ENCODE measurements around the gene HOXD12. TPM values are rescaled to one million over a fixed set of nuclear protein-coding genes. Genes with fewer than 3 reads are reported as not detected.

The HOXD12 gene
- total RNA-seq, 4 donors from 2014 or later, result not detected

DNA sequence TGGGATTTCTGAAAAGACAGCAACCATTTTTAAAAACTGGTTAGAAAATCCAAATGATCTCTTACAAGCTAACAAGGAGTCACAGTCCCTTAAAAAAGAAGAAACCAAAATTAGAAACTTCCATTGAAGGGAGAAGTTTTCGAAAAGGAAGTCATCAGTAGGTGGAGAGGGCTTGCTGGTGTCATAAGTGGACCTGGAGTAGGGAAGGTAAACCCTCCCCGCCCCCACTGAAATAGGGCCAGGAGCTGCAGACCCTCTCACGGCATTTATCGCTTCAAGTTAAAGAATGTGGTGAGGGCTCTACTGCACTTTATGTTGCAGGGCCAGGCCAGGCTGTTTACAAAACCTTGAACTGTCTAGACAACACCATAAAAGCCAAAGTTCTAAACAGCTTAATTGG, 10.4 kb downstream of the HOXD12 start:
- no peak for TF ChIP-seq CTCF (IDR thresholded peaks at IDR 0.05)
- TF ChIP-seq POLR2AphosphoS5 (IDR thresholded peaks at IDR 0.05), result no peak
- no peak for TF ChIP-seq POLR2A (IDR thresholded peaks at IDR 0.05)
- TF ChIP-seq EP300 (IDR thresholded peaks at IDR 0.05; ENCODE audit: low read depth), result no peak
- Histone ChIP-seq H3K27ac (peak overlapping the region in 2 of 4 donors; percentile 69 to 73), H3K9me3 (no peaks in the 10 kb centered on the region), H3K4me3 (no peak overlapping the region), H3K36me3 (no peaks in the 10 kb centered on the region), H3K4me1 (peaks cover 8 to 38% (median 16%) of the 10 kb centered on the region in 4 donors), H3K27me3 (peaks cover 98% of the 10 kb centered on the region)
- intact Hi-C loops (cut with DNase I; ENCODE audit: low total_unique reads) (no loop called here), in situ Hi-C loops (cut with MboI; ENCODE audit: low pct_ligation_motif_present in 1 of 4, low pct_unique_long_range_greater_than_20kb in 1 of 4, low sequenced_read_pairs in 3 of 4) (loop anchor here in 3 of 4 donors (25.0 kb wide), 2 partner anchors 702 to 1027 kb away; no protein-coding TSS in a partner anchor)
- 39% methylated on average over 4 of the region's 4 CpGs; no CpG with 5 or more reads in 1 of the 2 donors for WGBS, 2 donors (ENCODE audit: low coverage in 1 of 2)
- no peak for DNase-seq

DNA sequence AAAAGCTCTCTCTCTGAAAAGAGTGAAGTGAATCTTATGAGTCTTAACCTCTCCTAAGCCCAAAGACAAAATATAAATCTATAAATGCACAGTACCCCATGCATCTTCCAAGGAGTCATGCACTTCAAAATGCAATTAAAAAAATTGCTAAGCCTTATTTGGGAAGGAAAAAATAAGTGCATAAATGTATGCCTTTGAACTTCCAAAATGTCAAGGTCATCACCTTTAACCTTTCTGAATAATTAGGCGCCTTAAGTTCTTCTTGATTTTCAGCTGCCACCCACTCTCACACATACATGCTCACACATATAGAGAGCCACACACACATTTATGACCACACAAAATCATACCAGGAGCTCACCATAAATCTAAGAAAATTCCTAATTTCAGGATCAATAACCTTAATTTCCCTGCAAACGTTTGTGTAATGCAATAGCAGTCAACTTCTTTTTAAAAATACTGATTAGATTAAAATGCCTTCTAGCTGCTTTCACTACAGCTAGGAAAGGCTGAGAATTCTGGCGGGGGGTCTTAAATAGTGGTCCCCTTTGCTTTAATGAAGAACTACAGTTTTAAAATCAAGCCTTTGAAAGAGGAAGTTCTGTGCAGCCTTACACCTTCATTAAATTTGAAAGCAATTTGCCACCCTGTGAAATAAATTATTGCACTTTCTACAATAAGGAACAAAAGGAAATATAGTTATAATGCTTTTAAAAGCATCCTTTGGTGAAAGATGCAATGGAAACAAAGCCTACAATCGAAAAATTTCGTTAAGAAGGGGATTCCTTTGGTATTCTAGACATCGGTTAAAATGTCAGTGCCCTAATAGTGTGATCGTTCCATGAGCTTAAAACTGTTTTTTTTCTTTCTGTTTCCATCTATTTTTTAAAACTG, 11.1 kb downstream of the HOXD12 start:
- no peak for DNase-seq
- 30 to 39% methylated on average over 7 of the region's 7 CpGs for WGBS, 2 donors (ENCODE audit: low coverage in 1 of 2)
- TF ChIP-seq POLR2A (IDR thresholded peaks at IDR 0.05) (no peak), CTCF (IDR thresholded peaks at IDR 0.05) (no peak), POLR2AphosphoS5 (IDR thresholded peaks at IDR 0.05) (peak in 1 of 3 donors; percentile 25)
- H3K27me3 ChIP-seq, result peaks cover 98% of the 10 kb centered on the region
- no peaks in the 10 kb centered on the region for H3K9me3 ChIP-seq
- in situ Hi-C loops (cut with MboI; ENCODE audit: low pct_ligation_motif_present in 1 of 4, low pct_unique_long_range_greater_than_20kb in 1 of 4, low sequenced_read_pairs in 3 of 4), result loop anchor here in 3 of 4 donors (25.0 kb wide), 2 partner anchors 702 to 1027 kb away; no protein-coding TSS in a partner anchor
- intact Hi-C loops (cut with DNase I; ENCODE audit: low total_unique reads), result no loop called here
- no peak overlapping the region for H3K4me3 ChIP-seq
- H3K36me3 ChIP-seq, result no peaks in the 10 kb centered on the region
- H3K4me1 ChIP-seq, result peaks cover 8 to 38% (median 16%) of the 10 kb centered on the region in 4 donors
- H3K27ac ChIP-seq, result peak overlapping the region in 2 of 4 donors; percentile 69 to 73

DNA sequence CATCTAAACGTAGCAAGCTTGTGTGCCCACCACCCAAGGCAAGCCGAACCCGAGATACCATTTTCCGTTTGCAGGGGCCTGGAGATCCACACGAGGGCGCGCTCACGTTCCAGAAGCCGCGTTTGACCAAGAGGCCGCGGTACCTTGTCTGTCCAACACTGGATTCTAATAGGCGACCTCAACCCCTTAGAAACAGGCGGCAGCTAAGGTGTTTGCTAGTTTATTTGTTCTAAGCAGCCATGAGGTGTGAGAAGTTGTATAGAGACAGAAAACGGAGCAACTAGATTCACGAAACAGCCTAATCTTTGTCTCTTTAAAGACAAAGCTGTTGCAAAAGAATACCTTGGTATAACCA, 11.7 kb downstream of the HOXD12 start:
- in situ Hi-C loops (cut with MboI; ENCODE audit: low pct_ligation_motif_present in 1 of 4, low pct_unique_long_range_greater_than_20kb in 1 of 4, low sequenced_read_pairs in 3 of 4) (loop anchor here in 3 of 4 donors (25.0 kb wide), 2 partner anchors 701 to 1026 kb away; no protein-coding TSS in a partner anchor), intact Hi-C loops (cut with DNase I; ENCODE audit: low total_unique reads) (no loop called here)
- no peak overlapping the region for H3K4me3 ChIP-seq
- no peaks in the 10 kb centered on the region for H3K36me3 ChIP-seq
- peak overlapping the region in 2 of 4 donors; percentile 37 to 69 for H3K27ac ChIP-seq
- WGBS, 2 donors (ENCODE audit: low coverage in 1 of 2), result 2 to 4% methylated on average over 14 to 16 of the region's 16 CpGs
- peaks cover 98% of the 10 kb centered on the region for H3K27me3 ChIP-seq
- DNase-seq, result peak; percentile 69
- TF ChIP-seq EP300 (IDR thresholded peaks at IDR 0.05; ENCODE audit: low read depth) (no peak), CTCF (IDR thresholded peaks at IDR 0.05) (peak; percentile 56 to 68 (median 58))
- H3K4me1 ChIP-seq, result peaks cover 8 to 43% (median 16%) of the 10 kb centered on the region in 4 donors
- no peaks in the 10 kb centered on the region for H3K9me3 ChIP-seq

- Histone ChIP-seq H3K4me1 (peaks cover 7 to 37% (median 11%) of the 10 kb centered on the region in 4 donors), H3K4me3 (peak overlapping the region in 1 of 4 donors; percentile 18), H3K27ac (peak overlapping the region in 2 of 4 donors; percentile 37 to 69), H3K9me3 (no peaks in the 10 kb centered on the region), H3K36me3 (no peaks in the 10 kb centered on the region), H3K27me3 (peaks cover 98% of the 10 kb centered on the region)
- intact Hi-C loops (cut with DNase I; ENCODE audit: low total_unique reads) (no loop called here), in situ Hi-C loops (cut with MboI; ENCODE audit: low pct_ligation_motif_present in 1 of 4, low pct_unique_long_range_greater_than_20kb in 1 of 4, low sequenced_read_pairs in 3 of 4) (loop anchor here in 3 of 4 donors (25.0 kb wide), 2 partner anchors 700 to 1025 kb away; no protein-coding TSS in a partner anchor)
- no peak for DNase-seq
- WGBS, 2 donors (ENCODE audit: low coverage in 1 of 2), result 35 to 37% methylated on average over 21 to 28 of the region's 29 CpGs
- TF ChIP-seq POLR2AphosphoS5 (IDR thresholded peaks at IDR 0.05), result no peak
These were observed 12.3 kb downstream of the HOXD12 start for GRCh38 chr2:176111846-176112374.

Data from transverse colon (tissue), 4 donors.